Uterus (tissue), 4 donors: Measurements from ENCODE around the gene VANGL1. TPM values are rescaled to one million over a fixed set of nuclear protein-coding genes. Genes with fewer than 3 reads are reported as not detected.

Source experiments
- DNase-seq, 2 donors: peaks; one replicate each; pipeline ENCODE4 v3.0.0-alpha.2; 2019 to 2020
- H3K27ac ChIP-seq, 2 donors: fragments of 200-600 bp; sonication (generic); 1 replicate in 1 of 2; 2 replicates in 1 of 2; pipeline ENCODE4 v1.5.1; 2016 to 2018
- H3K27me3 ChIP-seq, 2 donors: fragments of 200-600 bp; sonication (generic); one replicate each; pipeline ENCODE4 v1.5.1; 2018 to 2019; ENCODE audit warnings: control low read depth in 1 of 2
- H3K36me3 ChIP-seq, 2 donors: fragments of 200-600 bp; sonication (generic); one replicate each; pipeline ENCODE4 v1.5.1; 2019; ENCODE audit warnings: control low read depth in 1 of 2
- H3K4me1 ChIP-seq, 2 donors: fragments of 200-600 bp; sonication (generic); one replicate each; pipeline ENCODE4 v1.5.1; 2018 to 2019; ENCODE audit warnings: control low read depth in 1 of 2
- H3K4me3 ChIP-seq, 2 donors: fragments of 200-600 bp; sonication (generic); 1 replicate in 1 of 2; 2 replicates in 1 of 2; pipeline ENCODE4 v1.5.1; 2018 to 2019; ENCODE audit warnings: mild to moderate bottlenecking in 1 of 2
- H3K9me3 ChIP-seq, 2 donors: fragments of 200-600 bp; sonication (generic); one replicate each; pipeline ENCODE4 v1.5.1; 2019; ENCODE audit warnings: control low read depth in 1 of 2
- CTCF ChIP-seq, 4 experiments: fragments of 200-600 bp in 2 of 4; fragments of 450-650 bp in 2 of 4; sonication (generic) in 2 of 4; IDR thresholded peaks; one replicate each; pipeline ENCODE4 v1.5.1; 2016 to 2019; ENCODE audit warnings: antibody characterized with exemption in 4 of 4, mild to moderate bottlenecking in 2 of 4, moderate library complexity in 1 of 4
- POLR2A ChIP-seq, 2 donors: fragments of 450-650 bp; IDR thresholded peaks; one replicate each; pipeline ENCODE4 v1.6.1; 2016; ENCODE audit warnings: antibody characterized with exemption in 2 of 2, mild to moderate bottlenecking in 1 of 2, moderate library complexity in 1 of 2
- intact Hi-C: fragments of 100-400 bp; cut with DNase I; formaldehyde crosslinking; loops from one replicate; pipeline ENCODE4 v1.15.1; 2023; ENCODE audit warnings: low total_unique reads
- total RNA-seq, 4 donors: library from RNA; depleted of rRNA in 3 of 4; stranded (reverse); fragments of >200 nt in 3 of 4; gene quantifications; one replicate each; pipeline versions ENCODE4 v1.1.0 to v1.2.4, GENCODE V29; 2014 to 2023
- donor health status: DM: yes; HTN: yes; CAD: no.

The VANGL1 gene
- total RNA-seq, 4 donors from 2014 or later, result 2.8 to 22.3 (median 11.9) TPM

GRCh38 chr1:115685029-115685705 is 43.4 kb downstream of the VANGL1 start:
- H3K27ac ChIP-seq, result no peak overlapping the region
- no peaks in the 10 kb centered on the region for H3K36me3 ChIP-seq
- intact Hi-C loops, result no loop called here
- H3K4me1 ChIP-seq, result no peaks in the 10 kb centered on the region
- H3K9me3 ChIP-seq, result no peaks in the 10 kb centered on the region
- H3K4me3 ChIP-seq, result no peak overlapping the region
- TF ChIP-seq POLR2A (IDR thresholded peaks at IDR 0.05) (no peak), CTCF (IDR thresholded peaks at IDR 0.05) (no peak)
- no peaks in the 10 kb centered on the region for H3K27me3 ChIP-seq
- DNase-seq, result no peak

- TF ChIP-seq CTCF (IDR thresholded peaks at IDR 0.05) (no peak), POLR2A (IDR thresholded peaks at IDR 0.05) (no peak)
- Histone ChIP-seq H3K4me1 (no peaks in the 10 kb centered on the region), H3K4me3 (no peak overlapping the region), H3K9me3 (no peaks in the 10 kb centered on the region), H3K36me3 (no peaks in the 10 kb centered on the region), H3K27ac (no peak overlapping the region), H3K27me3 (no peaks in the 10 kb centered on the region)
- no peak for DNase-seq
- intact Hi-C loops, result no loop called here
Measured at GRCh38 chr1:115687744-115688143, 46.0 kb downstream of the VANGL1 start.

- H3K27ac ChIP-seq, result no peak overlapping the region
- no peak for TF ChIP-seq POLR2A (IDR thresholded peaks at IDR 0.05)
- no peak for TF ChIP-seq CTCF (IDR thresholded peaks at IDR 0.05)
Measured at GRCh38 chr1:115690972-115691371, 49.2 kb downstream of the VANGL1 start.

GRCh38 chr1:115692224-115692623 is 50.5 kb downstream of the VANGL1 start:
- no peaks in the 10 kb centered on the region for H3K9me3 ChIP-seq
- no peaks in the 10 kb centered on the region for H3K27me3 ChIP-seq
- intact Hi-C loops, result no loop called here
- H3K4me1 ChIP-seq, result no peaks in the 10 kb centered on the region
- no peak overlapping the region for H3K4me3 ChIP-seq
- TF ChIP-seq CTCF (IDR thresholded peaks at IDR 0.05), result no peak
- no peaks in the 10 kb centered on the region for H3K36me3 ChIP-seq
- DNase-seq, result no peak
- no peak overlapping the region for H3K27ac ChIP-seq

More at GRCh38 chr1:115690972-115691371, 49.2 kb downstream of the VANGL1 start:
- no peak for DNase-seq
- intact Hi-C loops, result no loop called here
- Histone ChIP-seq H3K9me3 (no peaks in the 10 kb centered on the region), H3K4me3 (no peak overlapping the region), H3K27me3 (no peaks in the 10 kb centered on the region), H3K4me1 (no peaks in the 10 kb centered on the region), H3K36me3 (no peaks in the 10 kb centered on the region)

- Histone ChIP-seq H3K4me3 (no peak overlapping the region), H3K9me3 (no peaks in the 10 kb centered on the region), H3K36me3 (no peaks in the 10 kb centered on the region), H3K27ac (no peak overlapping the region), H3K27me3 (no peaks in the 10 kb centered on the region), H3K4me1 (no peaks in the 10 kb centered on the region)
- intact Hi-C loops, result no loop called here
- no peak for DNase-seq
- TF ChIP-seq POLR2A (IDR thresholded peaks at IDR 0.05) (no peak), CTCF (IDR thresholded peaks at IDR 0.05) (no peak)
Measured at GRCh38 chr1:115694805-115695204, 53.0 kb downstream of the VANGL1 start.
